Choroid plexus epithelial cell (primary cell): ENCODE results near the gene IGLL5.

Source experiments
- DNase-seq: peaks from one replicate; pipeline ENCODE4 v3.0.0-alpha.2; 2010; ENCODE audit warnings: low read depth
- H3K4me3 ChIP-seq: 2 replicates; pipeline ENCODE4 v1.5.1; 2011; ENCODE audit warnings: low read depth, mild to moderate bottlenecking, control low read depth, low read length, moderate library complexity
- CTCF ChIP-seq: conservative IDR thresholded peaks from 2 replicates; pipeline ENCODE4 v1.5.1; 2011; ENCODE audit warnings: low read depth, mild to moderate bottlenecking, control low read depth, inconsistent platforms, low read length, moderate library complexity

Gene IGLL5

GRCh38 chr22:22893891-22894739, 6.5 kb downstream of the IGLL5 start:
- H3K4me3 ChIP-seq = no peak overlapping the region
- no peak for DNase-seq
- TF ChIP-seq CTCF = no peak

- no peak for DNase-seq
- H3K4me3 ChIP-seq = no peak overlapping the region
Measured at GRCh38 chr22:22894740-22895731, 7.4 kb downstream of the IGLL5 start.

GRCh38 chr22:22895776-22896445, 8.3 kb downstream of the IGLL5 start:
- no peak for TF ChIP-seq CTCF
- no peak for DNase-seq
- H3K4me3 ChIP-seq = no peak overlapping the region

More at GRCh38 chr22:22894740-22895731, 7.4 kb downstream of the IGLL5 start:
- no peak for TF ChIP-seq CTCF

- TF ChIP-seq CTCF = no peak
- H3K4me3 ChIP-seq = no peak overlapping the region
- DNase-seq = no peak
Measured at GRCh38 chr22:22896601-22897000, 9.0 kb downstream of the IGLL5 start.

- DNase-seq = no peak
- no peak overlapping the region for H3K4me3 ChIP-seq
Measured at GRCh38 chr22:22897091-22897490, 9.5 kb downstream of the IGLL5 start.

More at GRCh38 chr22:22897091-22897490, 9.5 kb downstream of the IGLL5 start:
- TF ChIP-seq CTCF = no peak
